Measurements from ENCODE around the gene SLC17A5. TPM values are rescaled to one million over a fixed set of nuclear protein-coding genes. Genes with fewer than 3 reads are reported as not detected.

SLC17A5 gene
- total RNA-seq, 1 experiment from 2014 or later, result 21.3 TPM

DNA sequence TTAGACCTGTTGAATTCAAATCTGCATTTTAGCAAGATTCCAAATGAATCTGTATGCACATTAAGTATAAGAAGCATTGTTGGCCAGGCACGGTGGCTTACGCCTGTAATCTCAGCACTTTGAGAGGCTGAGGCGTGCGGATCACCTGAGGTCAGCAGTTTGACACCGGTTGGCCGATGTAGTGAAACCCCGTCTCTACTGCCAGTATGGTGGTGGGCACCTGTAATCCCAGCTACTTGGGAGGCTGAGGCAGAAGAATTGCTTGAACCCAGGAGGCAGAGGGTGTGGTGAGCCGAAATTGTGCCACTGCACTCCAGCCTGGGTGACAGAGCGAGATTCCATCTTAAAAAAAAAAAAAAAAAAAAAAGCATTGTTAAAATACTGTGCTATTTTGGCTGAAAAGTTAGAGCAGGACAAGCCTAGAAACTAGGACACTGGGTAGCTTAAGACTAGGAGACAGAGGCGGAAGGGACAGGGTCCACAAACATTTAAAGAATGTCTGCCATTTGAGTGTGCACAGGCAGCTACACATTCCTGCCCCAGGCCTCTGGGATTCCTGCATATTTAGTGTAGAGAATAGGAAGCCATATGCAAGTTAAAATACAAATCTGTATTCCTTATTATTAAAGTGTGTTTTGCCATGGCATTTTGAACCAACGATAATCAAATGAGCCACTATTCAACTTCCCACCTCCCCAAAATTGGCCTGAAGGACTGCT lies 87.9 kb downstream of the SLC17A5 start:
- Mint-ChIP-seq H3K27ac (ENCODE audit: unreplicated experiment) (no peak overlapping the region), H3K4me3 (ENCODE audit: low read depth, unreplicated experiment) (no peak overlapping the region), H3K27me3 (ENCODE audit: unreplicated experiment) (no peaks in the 10 kb centered on the region), H3K4me1 (ENCODE audit: low read depth, unreplicated experiment) (peaks cover 23% of the 10 kb centered on the region), H3K36me3 (ENCODE audit: insufficient read depth, unreplicated experiment) (peaks cover 9% of the 10 kb centered on the region), H3K9me3 (ENCODE audit: low read depth, unreplicated experiment) (no peaks in the 10 kb centered on the region)
- BruUV-seq (replicated peaks), result no TSS peak
- CTCF ChIA-PET, result interaction anchor here (0.8 to 1.3 kb wide), 3 partner anchors 14 to 44 kb away, joined by 3 to 8 read pairs (median 4); no protein-coding TSS in a partner anchor
- intact Hi-C loops (cut with micrococcal nuclease; ENCODE audit: unreplicated experiment), result loop anchor here (5.0 kb wide), 1 partner anchor 44 kb away; the partner anchor contains the start of gene EEF1A1
- no peak for DNase-seq
- no peak for TF ChIP-seq CTCF (IDR thresholded peaks at IDR 0.05; ENCODE audit: unreplicated experiment)

GRCh38 chr6:73564578-73565345 lies 89.0 kb downstream of the SLC17A5 start:
- no peak for TF ChIP-seq CTCF (IDR thresholded peaks at IDR 0.05; ENCODE audit: unreplicated experiment)
- CTCF ChIA-PET, result no interaction called here
- BruUV-seq (replicated peaks), result no TSS peak
- intact Hi-C loops (cut with micrococcal nuclease; ENCODE audit: unreplicated experiment), result loop anchor here (5.0 kb wide), 1 partner anchor 42 kb away; the partner anchor contains the start of gene EEF1A1
- H3K4me3 Mint-ChIP-seq (ENCODE audit: low read depth, unreplicated experiment), result no peak overlapping the region
- peaks cover 9% of the 10 kb centered on the region for H3K36me3 Mint-ChIP-seq (ENCODE audit: insufficient read depth, unreplicated experiment)
- no peak for DNase-seq
- H3K4me1 Mint-ChIP-seq (ENCODE audit: low read depth, unreplicated experiment), result peaks cover 23% of the 10 kb centered on the region
- no peaks in the 10 kb centered on the region for H3K9me3 Mint-ChIP-seq (ENCODE audit: low read depth, unreplicated experiment)
- H3K27ac Mint-ChIP-seq (ENCODE audit: unreplicated experiment), result peak overlapping the region; percentile 22
- H3K27me3 Mint-ChIP-seq (ENCODE audit: unreplicated experiment), result no peaks in the 10 kb centered on the region

- Mint-ChIP-seq H3K36me3 (ENCODE audit: insufficient read depth, unreplicated experiment) (peaks cover 13% of the 10 kb centered on the region), H3K27me3 (ENCODE audit: unreplicated experiment) (no peaks in the 10 kb centered on the region), H3K9me3 (ENCODE audit: low read depth, unreplicated experiment) (no peaks in the 10 kb centered on the region), H3K4me1 (ENCODE audit: low read depth, unreplicated experiment) (peaks cover 23% of the 10 kb centered on the region), H3K4me3 (ENCODE audit: low read depth, unreplicated experiment) (no peak overlapping the region), H3K27ac (ENCODE audit: unreplicated experiment) (no peak overlapping the region)
- intact Hi-C loops (cut with micrococcal nuclease; ENCODE audit: unreplicated experiment), result no loop called here
- no peak for DNase-seq
- no TSS peak for BruUV-seq (replicated peaks)
- TF ChIP-seq CTCF (IDR thresholded peaks at IDR 0.05; ENCODE audit: unreplicated experiment), result no peak
- CTCF ChIA-PET, result no interaction called here
Measured at GRCh38 chr6:73562558-73562957, 91.2 kb downstream of the SLC17A5 start.

- Mint-ChIP-seq H3K4me1 (ENCODE audit: low read depth, unreplicated experiment) (peaks cover 8% of the 10 kb centered on the region), H3K27ac (ENCODE audit: unreplicated experiment) (no peak overlapping the region), H3K4me3 (ENCODE audit: low read depth, unreplicated experiment) (no peak overlapping the region), H3K36me3 (ENCODE audit: insufficient read depth, unreplicated experiment) (peaks cover 4% of the 10 kb centered on the region), H3K27me3 (ENCODE audit: unreplicated experiment) (no peaks in the 10 kb centered on the region), H3K9me3 (ENCODE audit: low read depth, unreplicated experiment) (no peaks in the 10 kb centered on the region)
- DNase-seq, result no peak
- BruUV-seq (replicated peaks), result no TSS peak
- no peak for TF ChIP-seq CTCF (IDR thresholded peaks at IDR 0.05; ENCODE audit: unreplicated experiment)
- intact Hi-C loops (cut with micrococcal nuclease; ENCODE audit: unreplicated experiment), result no loop called here
- CTCF ChIA-PET, result no interaction called here
Measured at GRCh38 chr6:73560853-73561407, 92.9 kb downstream of the SLC17A5 start.
